ENCODE measurements around the gene CHAF1A. TPM values are rescaled to one million over a fixed set of nuclear protein-coding genes. Genes with fewer than 3 reads are reported as not detected.

CHAF1A gene
- total RNA-seq, 2 experiments from 2014 or later, result 81.1 to 89.0 TPM

GRCh38 chr19:4456843-4457653 is 54.6 kb downstream of the CHAF1A start:
- POLR2A ChIA-PET, result interaction anchor here (2.0 kb wide), 1 partner anchor 15 kb away, joined by 8 read pairs; the partner anchor contains the start of gene HDGFL2
- CTCF ChIA-PET, result no interaction called here

GRCh38 chr19:4457654-4458395 is 55.4 kb downstream of the CHAF1A start, which contains the start of gene UBXN6:
TSS of gene UBXN6 (minus strand) at chr19:4457794. CDS start at chr19:4457697, 97 bp downstream.
- CTCF ChIA-PET, result no interaction called here
- POLR2A ChIA-PET, result interaction anchor here (2.0 kb wide), 1 partner anchor 14 kb away, joined by 8 read pairs; the partner anchor contains the start of gene HDGFL2

DNA sequence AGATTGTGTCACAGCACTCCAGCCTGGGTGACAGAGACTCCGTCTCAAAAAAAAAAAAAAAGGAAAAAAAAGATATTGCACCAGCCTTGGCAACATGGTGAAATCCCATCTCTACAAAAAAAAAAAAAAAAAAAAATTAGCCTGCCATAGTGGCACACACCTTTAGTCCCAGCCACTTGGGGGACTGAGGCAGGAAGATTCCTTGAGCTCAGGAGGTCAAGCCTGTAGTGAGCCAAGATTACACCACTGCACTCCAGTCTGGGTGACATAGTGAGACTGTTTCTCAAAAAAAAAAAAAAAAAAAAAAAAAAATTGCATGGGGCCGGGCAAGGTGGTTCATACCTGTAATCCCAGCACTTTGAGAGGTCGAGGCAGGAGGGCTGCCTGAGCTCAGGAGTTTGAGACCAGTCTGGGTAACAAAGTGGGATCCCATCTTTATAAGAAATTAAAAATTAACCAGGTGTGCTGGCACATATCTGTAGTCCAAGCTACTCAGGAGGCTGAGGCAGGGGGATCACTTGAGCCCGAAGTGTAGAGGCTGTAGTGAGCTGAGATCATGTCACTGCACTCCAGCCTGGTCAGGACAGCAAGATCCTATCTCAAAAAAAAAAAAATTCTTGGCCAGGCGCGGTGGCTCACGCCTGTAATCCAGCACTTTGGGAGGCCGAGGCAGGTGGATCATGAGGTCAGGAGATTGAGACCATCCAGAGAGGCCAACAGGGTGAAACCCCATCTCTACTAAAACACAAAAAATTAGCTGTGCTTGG is 62.6 kb downstream of the CHAF1A start:
- ChIA-PET CTCF (interaction anchor here (0.6 to 1.0 kb wide), 2 partner anchors 172 to 459 kb away, joined by 3 to 5 read pairs; no protein-coding TSS in a partner anchor), POLR2A (no interaction called here)

GRCh38 chr19:4467835-4468234 is 65.4 kb downstream of the CHAF1A start:
- CTCF ChIA-PET, result no interaction called here
- POLR2A ChIA-PET, result interaction anchor here (0.7 kb wide), 1 partner anchor 10 kb away, joined by 8 read pairs; no protein-coding TSS in a partner anchor

GRCh38 chr19:4471403-4472173 is 69.1 kb downstream of the CHAF1A start:
- ChIA-PET POLR2A (interaction anchor here (0.7 to 1.6 kb wide), 4 partner anchors 15 to 128 kb away, joined by 3 to 8 read pairs (median 4); partner anchors contain the start of genes MPND and UBXN6), CTCF (interaction anchor here (0.6 to 2.6 kb wide), 3 partner anchors 53 to 320 kb away, joined by 3 to 8 read pairs (median 7); partner anchors contain the start of gene FEM1A)

DNA sequence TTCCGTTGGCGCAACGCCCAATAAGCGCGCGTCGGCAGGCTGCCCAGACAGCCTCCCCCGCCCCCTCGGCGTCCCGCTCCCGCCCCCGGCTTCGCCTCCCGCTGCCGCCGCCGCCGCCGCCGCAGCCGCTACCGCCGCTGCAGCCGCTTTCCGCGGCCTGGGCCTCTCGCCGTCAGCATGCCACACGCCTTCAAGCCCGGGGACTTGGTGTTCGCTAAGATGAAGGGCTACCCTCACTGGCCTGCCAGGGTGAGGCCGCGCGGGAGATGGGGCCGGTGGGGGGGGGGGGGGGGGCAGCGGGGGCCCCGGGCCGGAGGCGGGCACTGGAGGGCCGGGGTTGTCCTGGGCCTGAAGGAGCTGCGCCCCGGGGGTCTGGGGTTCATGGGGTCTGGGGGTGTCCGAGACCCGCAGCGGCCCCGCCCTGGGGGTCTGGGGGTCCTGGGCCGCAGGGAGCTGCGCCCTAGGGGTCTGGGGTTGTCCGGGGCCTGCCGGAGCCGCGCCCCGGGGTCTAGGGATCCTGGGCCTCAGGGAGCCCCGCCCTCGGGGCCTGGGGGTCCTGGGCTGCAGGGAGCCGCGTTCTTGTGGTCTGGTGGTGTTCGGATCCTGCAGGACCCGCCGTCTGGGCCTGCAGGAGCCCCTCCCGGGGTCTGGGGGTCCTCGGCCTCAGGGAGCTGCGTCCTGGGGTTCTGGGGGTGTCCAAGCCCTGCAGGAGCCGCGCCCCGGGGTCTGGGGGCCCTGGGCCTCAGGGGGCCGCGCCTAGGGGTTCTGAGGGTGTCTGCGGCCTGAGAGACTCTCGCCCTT is 69.9 kb downstream of the CHAF1A start, which contains the start of gene HDGFL2:
HDGFL2 (plus strand) TSS at position 124 of the 801 bp plus-strand sequence; CDS start at position 178, 54 bp downstream.
- CTCF ChIA-PET, result interaction anchor here (0.6 to 2.6 kb wide), 3 partner anchors 53 to 566 kb away, joined by 3 to 8 read pairs (median 7); partner anchors contain the start of gene FEM1A
- POLR2A ChIA-PET, result interaction anchor here (1.2 kb wide), 1 partner anchor 15 kb away, joined by 8 read pairs; the partner anchor contains the start of gene UBXN6

GRCh38 chr19:4473011-4473762 is 70.7 kb downstream of the CHAF1A start:
- CTCF ChIA-PET, result interaction anchor here (0.6 to 2.6 kb wide), 2 partner anchors 52 to 567 kb away, joined by 3 to 7 read pairs; no protein-coding TSS in a partner anchor
- POLR2A ChIA-PET, result no interaction called here

DNA sequence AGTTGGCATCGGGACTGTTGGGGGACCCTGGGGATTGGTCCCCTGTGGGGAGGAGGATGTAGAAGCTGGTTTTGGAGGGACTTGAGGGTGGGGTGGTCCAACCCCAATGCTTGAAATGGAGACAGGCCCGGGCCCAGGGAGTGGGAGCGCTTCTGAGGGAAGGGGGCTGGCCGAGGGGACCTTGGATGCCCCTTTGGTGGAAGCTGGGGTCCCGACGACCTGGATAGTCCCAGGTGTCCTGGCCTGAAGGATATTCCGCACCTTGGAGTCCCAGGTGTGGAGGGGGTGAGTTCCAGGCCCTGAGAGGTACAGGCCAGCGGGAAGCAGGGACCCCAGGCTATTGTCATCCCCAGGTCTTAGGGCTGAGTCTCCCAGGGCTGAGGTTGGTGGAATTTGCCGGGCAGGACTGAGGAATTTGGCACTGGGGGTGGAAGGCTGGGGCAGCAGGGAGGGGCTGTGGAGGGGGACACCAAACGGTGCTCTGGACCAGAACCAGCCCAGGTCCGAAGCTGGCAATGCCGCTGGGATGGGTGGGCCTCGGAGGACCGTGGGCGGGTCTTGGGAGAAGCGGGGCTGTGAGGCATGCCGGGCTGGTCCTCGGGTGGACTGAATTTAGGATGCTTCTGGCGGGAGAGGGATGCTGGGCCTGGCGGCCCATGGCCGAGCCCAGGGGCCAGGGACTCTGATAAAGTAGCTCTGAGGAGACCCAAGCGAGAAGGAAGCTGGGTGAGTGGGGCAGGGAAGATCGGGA is 71.5 kb downstream of the CHAF1A start:
- CTCF ChIA-PET, result interaction anchor here (1.1 kb wide), 1 partner anchor 162 kb away, joined by 3 read pairs; no protein-coding TSS in a partner anchor
- POLR2A ChIA-PET, result interaction anchor here (0.5 kb wide), 1 partner anchor 14 kb away, joined by 4 read pairs; no protein-coding TSS in a partner anchor

GRCh38 chr19:4474514-4475022 is 72.1 kb downstream of the CHAF1A start:
- ChIA-PET CTCF (interaction anchor here (1.1 kb wide), 1 partner anchor 161 kb away, joined by 3 read pairs; no protein-coding TSS in a partner anchor), POLR2A (no interaction called here)

DNA sequence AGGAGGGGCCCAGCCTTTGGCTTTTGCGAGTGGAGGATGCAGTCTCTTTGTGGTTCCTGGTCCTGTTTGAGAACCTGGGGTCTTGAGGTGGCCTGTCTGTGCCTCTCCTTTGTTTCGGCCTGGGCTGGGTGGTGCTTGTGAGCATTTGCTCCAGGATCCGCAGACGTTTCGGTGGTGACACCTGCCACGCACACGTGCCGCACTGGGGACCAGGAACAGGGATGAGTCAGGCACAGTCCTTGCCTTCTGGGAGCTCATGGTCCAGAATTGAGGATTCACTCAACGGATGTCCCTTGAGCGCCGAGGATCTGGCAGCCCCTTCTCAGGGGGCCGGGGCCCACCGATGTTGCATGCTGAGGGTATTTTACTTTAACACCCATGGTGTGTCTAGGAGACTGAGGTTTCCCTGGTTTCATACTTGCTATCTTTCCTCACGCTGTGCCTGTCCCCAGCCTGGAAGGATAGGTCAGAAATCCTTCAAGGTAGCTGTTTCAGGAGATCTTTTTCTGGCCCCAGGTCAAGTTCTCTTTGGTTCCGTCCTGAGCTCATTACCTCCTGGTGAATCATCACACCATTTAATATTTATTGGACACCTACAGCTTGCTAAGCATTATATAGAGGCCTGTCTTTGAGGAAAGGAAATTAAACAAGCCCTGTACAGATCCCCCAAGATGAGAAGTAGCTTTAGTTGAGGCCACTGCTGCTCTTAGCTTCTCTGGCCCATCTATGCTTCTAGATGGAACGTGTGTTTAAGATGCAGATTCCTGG is 74.8 kb downstream of the CHAF1A start:
- POLR2A ChIA-PET, result interaction anchor here (0.6 kb wide), 1 partner anchor 9 kb away, joined by 8 read pairs; no protein-coding TSS in a partner anchor
- CTCF ChIA-PET, result interaction anchor here (0.7 kb wide), 1 partner anchor 485 kb away, joined by 4 read pairs; no protein-coding TSS in a partner anchor

- ChIA-PET CTCF (interaction anchor here (0.9 kb wide), 1 partner anchor 41 kb away, joined by 3 read pairs; no protein-coding TSS in a partner anchor), POLR2A (no interaction called here)
Measured at GRCh38 chr19:4482721-4483364, 80.4 kb downstream of the CHAF1A start.

DNA sequence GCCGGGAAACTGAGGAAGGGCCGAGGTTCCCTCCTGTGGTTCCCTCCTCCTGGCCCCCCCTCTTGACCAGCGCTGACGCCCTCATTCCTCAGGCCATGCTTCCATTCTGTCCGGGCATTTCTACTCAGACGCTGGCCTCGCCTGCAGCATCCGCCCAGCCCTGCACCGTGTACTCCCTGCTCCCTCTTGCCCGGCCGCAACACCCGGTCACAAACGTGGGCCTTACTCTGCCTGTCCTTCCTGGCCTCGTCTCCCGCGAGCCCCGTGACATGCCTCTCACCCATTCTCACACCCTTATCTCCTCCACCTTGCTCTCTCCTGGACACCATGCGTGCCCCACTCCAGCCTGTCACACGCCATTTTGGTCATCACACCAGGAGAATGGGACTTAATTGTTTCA is 80.9 kb downstream of the CHAF1A start:
- POLR2A ChIA-PET, result no interaction called here

GRCh38 chr19:4487572-4487971 is 85.1 kb downstream of the CHAF1A start:
- ChIA-PET POLR2A (interaction anchor here (0.7 kb wide), 1 partner anchor 14 kb away, joined by 4 read pairs; no protein-coding TSS in a partner anchor), CTCF (no interaction called here)

More for the DNA sequence above, 80.9 kb downstream of the CHAF1A start:
- CTCF ChIA-PET, result interaction anchor here (0.7 kb wide), 1 partner anchor 152 kb away, joined by 3 read pairs; no protein-coding TSS in a partner anchor

DNA sequence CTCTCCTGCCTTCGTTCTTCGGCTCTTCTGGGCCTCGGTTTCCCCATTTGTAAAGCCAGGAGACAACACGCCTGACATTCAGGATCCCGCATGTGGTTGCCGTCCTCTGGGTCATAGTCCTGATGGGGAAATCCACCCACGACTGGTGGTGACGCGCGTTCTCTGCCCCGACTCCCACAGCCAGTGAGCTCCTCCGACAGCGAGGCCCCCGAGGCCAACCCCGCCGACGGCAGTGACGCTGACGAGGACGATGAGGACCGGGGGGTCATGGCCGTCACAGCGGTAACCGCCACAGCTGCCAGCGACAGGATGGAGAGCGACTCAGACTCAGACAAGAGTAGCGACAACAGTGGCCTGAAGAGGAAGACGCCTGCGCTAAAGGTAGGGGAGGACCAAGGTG is 86.1 kb downstream of the CHAF1A start:
- ChIA-PET POLR2A (no interaction called here), CTCF (no interaction called here)
